Right renal cortex interstitium (tissue), 3 donors: ENCODE results near the gene PHACTR3. TPM values are rescaled to one million over a fixed set of nuclear protein-coding genes. Genes with fewer than 3 reads are reported as not detected.
"Not testable (repeated sequence)": the region's sequence is repeated elsewhere in the genome, so short reads cannot be mapped to it uniquely, and the experiment has no call there.

Experiments used
- DNase-seq, 3 donors: peaks; one replicate each; pipeline ENCODE4 v3.0.0-alpha.2; 2013; ENCODE audit warnings: low read depth in 3 of 3, low spot score in 2 of 3
- polyA plus RNA-seq, 3 donors: library from polyadenylated mRNA; unstranded; fragments of 120-200 nt; gene quantifications; one replicate each; pipeline ENCODE4 v1.2.1, GENCODE V29; 2013; ENCODE audit not compliant: insufficient read length in 3 of 3

The PHACTR3 gene
- polyA plus RNA-seq, 3 donors = 12.8 to 13.2 (median 12.9) TPM

DNA sequence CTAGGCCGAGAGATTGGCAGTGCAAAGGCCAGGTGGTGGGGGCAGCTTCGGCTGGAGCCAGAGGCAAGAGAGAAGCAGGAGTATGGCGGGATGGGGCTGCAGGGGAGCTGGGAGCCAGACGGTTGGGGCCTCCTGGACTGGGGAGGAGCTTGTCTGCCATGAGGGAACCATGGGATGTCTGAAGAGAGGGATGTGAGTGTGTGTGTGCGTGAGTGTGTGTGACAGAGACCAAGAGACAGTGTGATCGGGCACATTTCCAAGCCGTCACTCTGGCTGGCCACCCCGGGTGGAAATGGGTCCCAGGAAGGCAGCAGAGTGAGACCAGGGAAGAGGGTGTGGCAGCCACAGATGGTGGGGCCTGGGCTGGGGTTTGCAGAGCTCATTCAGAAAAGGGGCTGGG lies 13.8 kb downstream of the PHACTR3 start:
- no peak for DNase-seq

DNA sequence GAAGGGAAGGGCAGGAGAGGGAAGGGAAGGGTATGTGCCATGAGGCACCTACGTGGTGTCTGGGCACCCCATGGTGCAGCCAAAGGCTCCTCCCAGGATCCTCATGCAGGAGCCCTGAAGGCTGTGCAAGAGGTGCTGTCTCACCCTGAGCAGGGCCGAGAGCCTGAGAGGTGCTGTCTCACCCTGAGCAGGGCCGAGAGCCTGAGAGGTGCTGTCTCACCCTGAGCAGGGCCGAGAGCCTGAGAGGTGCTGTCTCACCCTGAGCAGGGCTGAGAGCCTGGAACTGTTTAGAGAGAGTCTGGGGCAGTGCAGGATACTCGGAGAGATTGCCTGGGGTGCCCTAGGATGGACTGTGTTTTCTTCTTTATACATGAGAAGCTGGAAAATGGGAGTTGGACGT lies 14.2 kb downstream of the PHACTR3 start:
- DNase-seq = not testable (repeated sequence)

GRCh38 chr20:59620860-59621505 lies 16.6 kb downstream of the PHACTR3 start:
- DNase-seq = no peak

- no peak for DNase-seq
These were observed 18.2 kb downstream of the PHACTR3 start for GRCh38 chr20:59622496-59622895.

DNA sequence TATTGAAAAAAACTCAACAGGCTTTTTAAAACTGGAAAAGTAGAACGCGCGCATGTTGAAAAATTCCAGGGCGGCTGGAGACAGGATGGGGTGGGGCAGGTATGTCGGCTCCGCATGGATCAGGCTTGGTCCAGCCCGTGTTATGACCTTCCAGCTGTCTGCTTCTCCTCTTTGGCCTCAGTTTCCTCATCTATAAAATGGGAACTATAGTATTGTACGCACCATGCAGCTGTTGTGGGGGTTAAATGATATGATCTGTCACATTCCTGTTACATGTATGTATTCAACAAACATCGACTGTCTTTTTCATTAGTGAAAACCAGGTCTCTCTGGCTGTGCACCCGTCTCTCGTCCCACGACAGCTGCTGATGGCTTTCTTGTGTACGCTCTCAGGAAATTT lies 18.8 kb downstream of the PHACTR3 start:
- no peak for DNase-seq

GRCh38 chr20:59623583-59623982 lies 19.2 kb downstream of the PHACTR3 start:
- no peak for DNase-seq

GRCh38 chr20:59624401-59624800 lies 20.1 kb downstream of the PHACTR3 start:
- no peak for DNase-seq

- DNase-seq = no peak
These were observed 21.0 kb downstream of the PHACTR3 start for GRCh38 chr20:59625214-59625922.

GRCh38 chr20:59627298-59627697 lies 23.0 kb downstream of the PHACTR3 start:
- no peak for DNase-seq

DNA sequence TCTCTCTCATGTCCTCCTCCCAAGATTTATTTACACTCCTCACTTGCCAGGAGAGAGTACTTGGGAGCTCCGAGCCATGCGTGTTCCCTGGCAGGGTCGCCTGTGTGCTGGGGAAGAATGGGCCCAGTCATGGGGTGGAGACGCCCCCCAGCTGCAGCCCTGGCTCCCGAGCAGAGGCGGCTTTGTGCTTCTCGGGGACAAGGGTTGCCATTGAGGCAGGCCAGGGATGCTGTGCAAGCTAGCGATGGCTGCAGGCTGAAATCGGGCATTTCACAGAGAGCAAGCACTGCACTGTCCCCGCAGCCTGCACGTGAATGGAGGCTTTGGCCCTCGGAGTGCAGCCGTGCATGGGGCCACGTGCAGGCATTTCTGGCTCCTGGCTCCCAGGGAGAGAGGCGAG lies 23.8 kb downstream of the PHACTR3 start:
- DNase-seq = no peak

DNA sequence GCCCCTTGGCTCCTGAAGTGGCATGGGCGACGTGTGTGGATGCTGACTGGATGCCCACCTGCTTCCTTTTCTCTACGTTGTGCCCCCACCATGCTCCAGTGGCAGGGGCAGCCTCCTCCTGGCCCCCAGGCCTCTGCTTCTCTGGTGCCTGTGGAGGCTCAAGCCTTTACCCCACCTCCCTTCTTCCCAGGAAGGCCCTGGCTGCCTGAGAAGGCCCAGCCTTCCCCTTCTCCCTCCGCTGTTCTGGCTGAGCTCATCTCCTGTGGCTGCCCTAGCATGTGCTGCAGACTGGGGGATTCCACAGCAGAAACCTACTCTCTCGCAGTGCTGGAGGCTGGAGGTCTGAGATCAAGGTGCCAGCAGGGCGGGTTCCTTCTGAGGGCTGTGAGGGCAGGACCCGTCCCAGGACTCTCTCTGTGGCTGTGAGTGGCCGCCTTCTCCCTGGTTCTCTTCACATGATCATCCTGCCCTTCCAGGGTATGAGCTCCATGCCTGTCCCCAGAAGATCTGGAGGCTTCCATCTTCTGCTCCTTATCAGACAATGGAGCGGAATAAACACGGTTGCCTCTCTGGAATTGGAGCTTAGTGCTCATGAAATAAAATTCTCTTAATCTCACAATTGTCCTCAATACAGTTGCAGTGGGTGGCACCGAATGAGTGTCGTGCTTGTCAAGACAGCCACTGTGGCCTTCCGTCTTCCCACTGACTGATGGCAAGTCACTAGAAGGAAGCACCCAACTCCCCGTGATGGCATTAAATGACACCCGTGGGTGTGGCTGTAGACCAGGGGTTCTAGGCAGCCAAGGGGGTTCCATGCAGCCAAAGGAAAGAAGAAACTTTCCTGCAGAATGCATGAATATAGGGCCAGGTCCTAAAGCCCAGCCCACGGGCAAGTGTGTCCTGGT lies 25.1 kb downstream of the PHACTR3 start:
- DNase-seq = no peak

DNA sequence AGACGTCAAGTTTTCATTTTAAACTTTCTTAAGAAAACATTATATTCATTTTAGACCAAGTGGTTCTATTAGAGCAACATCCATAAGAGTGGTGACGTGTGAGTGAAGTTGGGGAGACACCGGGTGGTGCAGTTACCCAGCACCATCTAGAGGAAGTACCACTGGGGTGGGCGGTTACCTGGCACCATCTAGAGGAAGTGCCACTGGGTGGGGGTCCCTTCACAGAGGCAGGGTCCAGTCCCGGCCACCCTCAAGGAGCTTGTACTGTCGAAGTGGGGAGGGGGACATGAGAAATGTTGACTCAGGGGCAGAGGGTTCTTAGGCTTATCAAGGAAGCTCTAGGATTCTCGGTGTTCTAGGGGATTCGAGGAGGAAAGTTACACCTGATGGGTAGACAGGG lies 26.2 kb downstream of the PHACTR3 start:
- DNase-seq = no peak

- DNase-seq = no peak
These were observed 27.6 kb downstream of the PHACTR3 start for GRCh38 chr20:59631751-59632540.

DNA sequence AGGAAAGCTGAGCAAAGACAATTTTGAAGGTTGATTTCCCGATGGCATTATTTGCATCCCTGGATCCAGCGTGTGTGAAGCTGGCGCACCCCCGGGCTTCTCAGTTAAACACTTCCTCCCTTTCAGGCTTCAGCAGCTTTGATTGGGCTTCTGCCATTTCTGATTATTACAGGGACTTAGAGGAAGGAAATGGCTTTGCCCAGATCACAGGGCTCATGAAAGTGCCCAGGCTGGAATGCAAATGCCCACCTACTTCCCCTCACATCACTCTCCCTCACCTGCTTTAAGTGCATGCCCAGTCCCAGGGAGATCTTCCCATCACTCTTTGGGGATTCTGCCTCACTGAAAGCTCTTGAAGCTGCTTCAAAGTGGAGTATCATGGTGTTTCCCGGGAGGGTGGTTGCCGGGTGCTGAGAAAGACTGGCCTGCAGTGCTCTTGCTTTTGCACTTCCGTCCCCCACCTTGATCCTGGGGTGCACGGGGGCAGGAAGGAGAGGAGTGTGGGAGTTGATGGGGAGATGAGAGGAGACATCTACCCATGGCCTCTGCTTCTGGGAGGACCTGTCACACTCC lies 28.3 kb downstream of the PHACTR3 start:
- no peak for DNase-seq

GRCh38 chr20:59633656-59634251 lies 29.4 kb downstream of the PHACTR3 start:
- DNase-seq = no peak

DNA sequence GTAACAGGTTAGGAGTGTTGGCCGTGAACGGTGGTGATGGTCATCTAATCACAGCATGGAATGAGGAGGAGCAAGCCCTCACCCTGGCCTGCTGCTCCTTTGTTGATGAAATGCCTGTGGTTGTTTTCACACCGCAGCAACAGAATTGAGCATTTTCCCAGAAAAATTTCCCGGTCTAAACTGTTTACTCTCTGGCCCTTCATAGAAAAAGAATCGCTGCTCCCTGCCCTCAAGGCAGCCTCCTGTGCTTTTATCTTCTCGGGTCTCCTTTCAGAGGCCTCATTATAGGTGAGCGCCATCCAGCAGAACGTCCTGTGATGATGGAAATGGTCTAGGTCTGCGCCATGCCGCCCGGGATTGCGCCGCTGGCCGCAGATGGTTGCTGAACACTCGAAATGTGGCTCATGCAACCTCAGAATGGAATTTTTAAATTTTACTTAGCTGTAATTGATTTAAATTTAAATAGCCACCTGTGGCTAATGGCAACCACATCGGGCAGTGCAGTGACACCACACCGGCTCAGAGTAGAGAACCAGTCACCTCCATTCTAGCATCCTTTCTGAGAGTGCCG lies 30.2 kb downstream of the PHACTR3 start:
- no peak for DNase-seq

GRCh38 chr20:59636766-59637370 lies 32.5 kb downstream of the PHACTR3 start:
- DNase-seq = no peak

DNA sequence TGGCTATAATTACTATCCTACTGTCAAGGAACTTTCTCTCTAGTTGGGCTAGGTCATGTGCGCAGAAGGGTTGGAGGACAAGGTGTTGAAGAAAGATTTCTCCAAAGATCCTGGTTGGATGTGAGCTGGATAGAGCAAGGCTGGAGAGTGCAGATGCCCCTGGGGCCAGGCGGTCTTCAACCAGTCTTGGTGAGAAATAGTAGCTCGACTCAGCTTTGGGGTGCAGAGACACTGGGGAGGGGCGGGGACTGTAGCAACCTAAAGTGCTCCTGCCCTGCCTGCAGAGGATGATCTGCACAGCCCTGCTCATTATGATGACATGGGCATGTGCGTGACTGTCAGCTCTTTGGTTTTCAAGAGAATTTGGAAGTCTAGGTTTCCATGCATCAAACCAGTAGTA lies 35.9 kb downstream of the PHACTR3 start:
- DNase-seq = no peak

DNA sequence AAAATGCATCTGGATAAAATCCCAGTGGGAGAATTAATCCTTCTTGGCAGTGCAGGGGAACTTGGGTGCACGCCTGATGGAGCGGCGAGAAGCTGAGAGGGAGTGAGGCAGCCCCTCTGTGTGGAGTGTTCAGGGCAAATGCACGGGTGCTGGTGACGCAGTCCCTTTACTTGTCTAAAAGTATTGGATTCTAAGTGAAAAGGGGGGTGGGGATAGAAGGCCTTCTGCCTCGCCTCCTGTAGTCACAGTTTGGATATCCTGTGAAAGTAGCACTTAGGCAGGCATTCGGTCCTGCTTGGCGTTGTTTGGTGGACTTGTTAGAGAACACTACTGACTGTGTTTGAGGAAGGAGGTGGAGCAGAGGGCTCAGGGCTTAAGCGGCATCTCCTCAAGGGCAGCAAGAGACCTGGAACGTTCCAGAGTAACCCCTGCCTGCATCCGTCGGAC lies 39.3 kb downstream of the PHACTR3 start:
- no peak for DNase-seq
